AG04450 (cell line): ENCODE results near the gene IL17C. TPM values are rescaled to one million over a fixed set of nuclear protein-coding genes. Genes with fewer than 3 reads are reported as not detected.

ENCODE experiments used
- CTCF ChIA-PET: fragments of 300-600, 350-600 bp; formaldehyde crosslinking; extraction: SDS; loops from one replicate; lab custom pipeline; 2022; ENCODE audit warnings: antibody characterized with exemption, inconsistent platforms; lab: Charles Lee
- POLR2A ChIA-PET: fragments of 350-600 bp; formaldehyde crosslinking; extraction: SDS; loops from one replicate; lab custom pipeline; 2021; ENCODE audit warnings: antibody characterized with exemption, inconsistent platforms; lab: Yijun Ruan, JAX
- DNase-seq: peaks from one replicate; pipeline ENCODE4 v3.0.0-alpha.2; 2011; ENCODE audit warnings: low read depth, low spot score
- H3K27ac ChIP-seq: one replicate; pipeline ENCODE4 v1.5.1; 2012; ENCODE audit warnings: low read depth, low read length, control low read depth
- H3K27me3 ChIP-seq: one replicate; pipeline ENCODE4 v1.6.0; 2012; ENCODE audit warnings: low read length; ENCODE audit not compliant: control insufficient read depth, insufficient read depth
- H3K4me3 ChIP-seq: 2 replicates; pipeline ENCODE4 v1.5.1; 2011; ENCODE audit warnings: mild to moderate bottlenecking, low read depth, low read length, control low read depth
- H3K9me3 ChIP-seq: 2 replicates; pipeline ENCODE4 v1.5.1; 2012; ENCODE audit warnings: low read length; ENCODE audit not compliant: control insufficient read depth, insufficient read depth
- CTCF ChIP-seq: IDR thresholded peaks from 2 replicates; pipeline ENCODE4 v1.5.1; 2011; ENCODE audit warnings: low read depth, low read length, control low read depth, inconsistent platforms
- polyA plus RNA-seq: library from polyadenylated mRNA; depleted of rRNA; stranded (reverse); fragments of >200 nt; gene quantifications from 2 replicates; pipeline ENCODE4 v1.2.3, GENCODE V29; 2011

IL17C gene
- polyA plus RNA-seq, 1 experiment = not detected

- CTCF ChIA-PET = interaction anchor here (1.0 kb wide), 1 partner anchor 12 kb away, joined by 4 read pairs; no protein-coding TSS in a partner anchor
- no peaks in the 10 kb centered on the region for H3K27me3 ChIP-seq
- no peaks in the 10 kb centered on the region; the same call in 1 of the 2 replicates for H3K9me3 ChIP-seq
- DNase-seq = no peak
- POLR2A ChIA-PET = no interaction called here
- no peak overlapping the region for H3K4me3 ChIP-seq
- no peak overlapping the region for H3K27ac ChIP-seq
- TF ChIP-seq CTCF = no peak
Measured at GRCh38 chr16:88632587-88632930, 5.8 kb upstream of the IL17C start.

GRCh38 chr16:88633684-88634140 lies 4.7 kb upstream of the IL17C start:
- CTCF ChIA-PET = no interaction called here
- DNase-seq = no peak
- peaks cover 3% of the 10 kb centered on the region; the same call in 1 of the 2 replicates for H3K9me3 ChIP-seq

GRCh38 chr16:88634141-88634993 lies 4.0 kb upstream of the IL17C start:
- ChIA-PET POLR2A (no interaction called here), CTCF (no interaction called here)
- Histone ChIP-seq H3K27ac (no peak overlapping the region), H3K4me3 (peak overlapping the region; percentile 49), H3K27me3 (peaks cover 12% of the 10 kb centered on the region), H3K9me3 (peaks cover 3% of the 10 kb centered on the region; the same call in 1 of the 2 replicates)
- no peak for TF ChIP-seq CTCF
- DNase-seq = no peak

More at GRCh38 chr16:88633684-88634140, 4.7 kb upstream of the IL17C start:
- no peak overlapping the region for H3K4me3 ChIP-seq
- TF ChIP-seq CTCF = peak; percentile 20; the same call in 1 of the 2 replicates
- no peak overlapping the region for H3K27ac ChIP-seq
- peaks cover 6% of the 10 kb centered on the region for H3K27me3 ChIP-seq
- POLR2A ChIA-PET = no interaction called here

GRCh38 chr16:88634994-88635670 lies 3.2 kb upstream of the IL17C start:
- Histone ChIP-seq H3K4me3 (peak overlapping the region; percentile 49), H3K27me3 (peaks cover 20% of the 10 kb centered on the region), H3K9me3 (peaks cover 3% of the 10 kb centered on the region; the same call in 1 of the 2 replicates), H3K27ac (peak overlapping the region; percentile 11)
- ChIA-PET CTCF (no interaction called here), POLR2A (no interaction called here)
- no peak; the same call in 1 of the 2 replicates for TF ChIP-seq CTCF
- no peak for DNase-seq
